HG03520 (cell line): ENCODE results near the gene GALNT17.
"Not testable (repeated sequence)": the region's sequence is repeated elsewhere in the genome, so short reads cannot be mapped to it uniquely, and the experiment has no call there.

Experiments used
- ATAC-seq: cut with Tn5 transposase; IDR thresholded peaks from one replicate; pipeline ENCODE4 v1.9.1; 2021; ENCODE audit warnings: mild to moderate bottlenecking, moderate library complexity; ENCODE audit not compliant: unreplicated experiment

The GALNT17 gene

DNA sequence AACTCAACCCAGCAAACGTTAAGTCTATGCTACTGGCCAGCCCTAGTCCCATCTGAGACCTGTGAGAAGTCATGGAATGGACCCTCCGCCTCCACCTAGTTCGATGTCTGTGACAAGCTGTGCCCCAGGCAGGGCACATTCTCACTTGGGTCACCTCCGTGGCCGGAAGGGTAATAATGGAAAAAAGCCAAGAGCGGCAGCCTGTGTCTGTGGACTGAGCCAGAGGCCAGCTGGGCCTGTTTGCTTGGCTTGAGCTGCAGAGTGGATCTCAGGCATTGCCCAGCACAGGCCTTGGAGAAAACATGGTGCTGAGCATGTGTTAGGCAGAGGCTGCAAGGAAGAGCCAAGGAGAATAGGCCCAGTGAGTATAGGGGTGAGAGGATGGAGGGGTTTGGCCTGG, 97.8 kb downstream of the GALNT17 start:
- ATAC-seq, result no peak

DNA sequence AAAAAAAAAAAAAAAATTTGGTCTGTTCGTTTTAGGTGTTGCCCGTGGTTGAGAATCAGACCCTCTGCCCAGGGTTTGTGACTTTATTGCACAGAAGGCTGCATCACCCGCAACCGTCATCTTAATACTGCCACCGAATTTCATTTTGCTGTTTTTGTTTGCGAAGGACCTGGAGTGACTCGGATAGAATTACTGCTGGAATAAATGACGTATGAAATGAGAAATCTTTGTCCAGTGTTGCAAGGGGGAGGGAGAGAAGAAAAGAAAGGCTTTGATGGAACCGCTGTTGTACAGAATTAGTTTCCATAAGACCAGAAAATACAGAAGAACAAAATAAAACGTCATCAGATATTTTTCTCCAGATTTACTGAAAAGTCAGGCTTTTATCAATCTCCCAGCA, 103.3 kb downstream of the GALNT17 start:
- ATAC-seq, result no peak

DNA sequence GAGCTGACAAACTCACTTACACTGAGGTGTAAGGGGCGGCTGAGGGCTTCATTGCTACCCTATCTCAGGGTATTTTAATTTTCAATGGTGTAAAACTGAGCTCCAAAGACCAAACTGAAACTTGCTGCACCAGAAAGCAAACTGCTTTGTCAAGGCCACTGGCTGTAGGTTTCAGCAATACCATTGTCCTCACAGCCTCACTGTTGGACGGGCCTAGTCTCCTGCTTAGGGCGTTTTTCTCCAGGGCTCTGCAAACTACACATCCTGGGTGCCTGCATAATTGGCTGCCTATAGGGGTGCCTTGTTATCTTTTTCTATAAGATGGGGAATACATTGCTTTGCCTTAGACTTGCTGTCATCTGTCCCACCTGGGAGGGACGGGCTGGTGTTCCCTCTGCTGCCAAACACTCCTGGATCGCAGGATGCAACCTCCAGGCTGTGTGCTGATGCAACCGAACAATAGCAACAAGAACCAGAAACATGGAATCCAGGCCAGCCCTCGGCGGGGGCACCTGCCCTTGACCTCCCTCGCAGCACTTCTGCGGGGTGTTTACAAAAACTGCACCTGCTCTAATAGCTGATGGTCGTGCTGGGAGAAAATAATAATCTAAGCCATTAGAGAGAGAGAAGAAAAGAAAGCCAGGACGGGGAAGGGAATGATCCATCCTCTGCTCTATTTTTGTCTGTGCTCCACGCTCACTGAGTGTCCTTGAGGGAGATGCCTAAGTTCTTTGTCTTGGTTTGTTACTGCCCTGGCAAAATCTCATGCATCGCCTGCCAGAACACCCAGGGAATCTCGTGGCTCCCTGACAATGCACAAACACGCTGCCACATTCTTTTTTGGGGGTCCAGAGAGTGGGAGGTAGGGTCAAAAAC, 104.5 kb downstream of the GALNT17 start:
- no peak for ATAC-seq

DNA sequence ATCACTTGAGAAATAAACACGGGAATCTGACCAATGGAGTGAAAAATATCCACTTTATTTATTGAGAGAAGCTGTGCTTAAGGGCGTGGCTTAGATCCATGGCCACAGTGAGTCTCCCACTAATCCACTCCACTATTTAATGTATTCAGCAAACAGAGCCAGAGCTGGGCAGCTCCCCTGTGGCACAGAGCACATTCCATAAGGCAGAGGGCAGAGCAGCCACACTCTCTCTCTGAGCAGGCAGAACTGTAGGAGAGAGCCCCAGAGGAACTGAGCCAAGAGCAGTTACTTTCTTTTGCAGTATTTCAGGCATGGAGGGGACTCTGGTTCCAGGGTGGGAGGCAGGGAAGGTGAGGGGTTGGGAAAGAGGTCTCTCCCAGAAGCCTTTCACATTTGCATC, 106.0 kb downstream of the GALNT17 start:
- ATAC-seq, result no peak

DNA sequence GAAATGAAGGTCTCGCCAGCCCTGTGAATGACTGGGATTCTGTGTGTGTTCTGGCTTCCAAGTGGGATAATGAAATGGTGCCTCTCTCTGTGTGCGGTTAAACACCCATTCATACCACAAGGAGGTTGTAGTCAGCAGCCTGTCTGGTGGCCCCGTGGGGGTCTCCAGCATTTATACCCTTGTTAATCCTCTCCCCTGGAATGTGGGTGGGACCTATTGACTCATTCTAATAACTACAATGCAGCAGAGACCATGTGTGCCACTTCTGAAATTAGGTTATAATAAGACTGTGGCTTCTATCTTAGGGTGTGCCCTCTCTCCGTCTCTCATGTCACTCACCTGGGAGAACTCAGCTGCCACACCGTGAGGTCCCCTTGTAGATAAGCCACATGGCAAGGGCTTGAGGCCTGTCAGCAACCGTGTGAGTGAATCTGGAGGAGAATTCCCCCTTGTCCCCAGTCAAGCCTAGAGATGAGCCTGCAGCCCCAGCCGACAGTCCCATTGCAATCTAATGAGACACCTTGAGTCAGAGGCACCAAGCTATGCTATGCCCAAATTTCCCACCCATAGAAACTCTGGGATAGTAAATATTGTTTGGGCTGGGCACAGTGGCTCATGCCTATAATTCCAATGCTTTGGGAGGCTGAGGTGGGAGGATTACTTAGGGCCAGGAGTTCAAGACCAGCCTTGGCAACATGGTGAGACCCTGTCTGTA, 106.8 kb downstream of the GALNT17 start:
- no peak for ATAC-seq

DNA sequence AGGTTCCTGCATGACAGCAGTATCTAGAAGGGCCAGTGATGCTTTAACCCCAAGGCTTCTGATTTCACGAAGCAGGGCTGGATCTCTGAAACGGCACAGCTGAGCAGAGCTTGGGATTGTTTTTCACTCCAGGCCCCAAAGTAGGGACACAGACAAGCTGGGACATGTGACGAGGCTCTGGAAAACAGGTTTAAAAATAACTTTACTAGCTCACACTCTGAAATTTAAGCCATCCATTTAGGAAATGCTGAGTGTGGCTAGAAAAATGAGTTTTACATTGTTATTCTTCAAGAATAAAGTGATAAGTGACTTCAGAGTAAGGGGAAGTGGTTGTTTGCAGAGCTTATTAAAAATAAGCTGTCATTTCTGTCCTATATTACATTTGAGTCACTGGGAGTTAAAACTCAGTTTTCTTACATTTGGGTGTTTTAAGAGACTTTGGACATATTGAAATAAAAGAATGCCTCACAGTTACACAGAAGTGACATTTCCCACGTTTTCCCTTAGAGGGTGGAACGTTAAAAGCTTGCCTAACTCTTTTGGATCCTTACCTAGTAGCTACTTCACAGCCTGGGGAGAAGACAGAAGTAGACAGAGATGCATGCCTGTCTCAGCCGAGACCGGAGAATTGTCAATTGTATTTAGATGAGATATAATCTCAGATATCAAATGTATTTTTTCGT, 107.8 kb downstream of the GALNT17 start:
- ATAC-seq, result no peak

DNA sequence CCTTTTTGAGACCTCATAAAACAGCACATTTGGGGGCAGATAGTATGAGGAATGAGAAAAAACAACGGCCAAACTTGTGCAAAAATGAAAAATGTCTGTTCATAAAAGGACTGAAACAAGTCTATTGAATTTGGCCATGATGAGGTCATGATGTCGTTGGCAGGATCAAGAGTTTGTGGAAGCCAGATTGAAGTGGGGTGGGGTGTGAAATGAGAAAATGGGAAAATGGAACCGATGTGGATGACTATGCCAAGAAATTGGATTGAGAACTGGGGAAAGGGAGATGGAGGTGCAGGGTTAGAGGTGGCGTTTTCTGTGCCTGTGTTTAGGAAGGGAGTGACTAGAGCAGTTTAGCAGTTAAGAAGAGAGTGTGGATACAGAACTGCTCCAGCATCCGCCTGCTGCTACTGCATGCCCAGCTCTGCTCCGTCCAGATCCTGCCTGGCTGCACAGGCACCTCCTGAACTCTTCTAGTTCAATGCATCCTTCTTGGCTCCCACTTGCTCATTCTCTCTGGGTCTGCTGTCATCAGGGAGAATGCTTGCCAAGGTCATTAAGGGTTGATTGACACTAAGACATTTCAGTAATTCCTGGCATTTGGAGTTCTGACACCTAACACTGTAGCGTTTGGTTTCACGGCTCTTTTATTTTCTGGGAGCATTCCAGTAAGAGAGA, 111.9 kb downstream of the GALNT17 start:
- ATAC-seq, result no peak

DNA sequence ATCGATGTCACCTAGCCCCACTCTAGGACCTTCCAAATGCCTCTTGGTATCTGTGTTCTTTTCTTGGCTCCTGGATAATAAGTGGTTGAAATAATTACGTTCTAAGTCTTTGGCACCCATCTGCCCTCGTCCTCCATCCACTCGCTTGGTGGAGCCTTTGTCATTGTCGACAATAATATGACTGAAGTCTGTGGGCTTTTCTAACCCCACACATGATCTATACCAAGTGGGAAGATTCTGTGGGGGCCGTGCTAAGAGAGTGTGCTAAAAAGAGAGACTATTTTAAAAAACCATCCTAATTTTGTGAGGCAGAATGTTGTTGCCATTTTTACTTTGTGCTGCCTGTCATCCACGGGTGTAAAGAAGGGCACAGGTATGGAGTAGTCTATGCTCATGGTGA, 113.1 kb downstream of the GALNT17 start:
- no peak for ATAC-seq

DNA sequence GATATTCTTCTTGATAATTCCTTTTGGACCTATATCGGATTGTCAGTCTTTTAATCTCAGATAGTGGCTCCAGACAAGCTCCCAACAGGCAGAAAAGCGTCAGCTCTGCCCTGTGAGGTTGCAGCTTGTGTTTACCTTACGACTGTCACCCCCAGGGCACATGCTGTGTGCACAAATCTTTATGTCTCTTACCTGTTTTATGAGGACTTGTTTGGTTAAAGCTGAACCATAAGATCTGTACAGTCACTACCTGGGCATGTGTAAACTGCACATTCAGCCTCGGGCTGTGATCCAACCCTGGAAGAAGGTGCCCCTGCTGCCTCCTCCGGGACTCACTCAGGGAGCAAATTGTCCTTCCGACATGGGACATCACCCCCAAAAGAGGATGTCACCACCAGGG, 119.8 kb downstream of the GALNT17 start:
- no peak for ATAC-seq

DNA sequence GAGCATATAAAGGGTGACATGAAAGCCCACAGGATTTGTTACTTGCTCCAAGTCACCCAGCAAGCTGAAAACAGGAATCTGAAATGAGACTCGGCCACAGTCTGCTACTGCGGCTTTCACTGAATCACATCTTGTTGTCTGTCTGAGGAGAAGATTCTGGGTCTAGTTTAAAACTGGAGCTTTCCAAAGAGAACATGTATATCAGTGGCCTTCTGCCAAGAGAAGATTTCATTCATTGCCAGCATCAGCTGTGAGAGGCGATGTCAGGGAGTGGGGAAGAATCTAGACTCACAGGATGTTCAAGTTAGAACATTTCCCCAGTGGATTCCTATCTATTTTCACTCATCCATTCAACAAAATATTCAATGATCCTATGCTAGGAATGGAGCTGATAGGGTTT, 122.8 kb downstream of the GALNT17 start:
- no peak for ATAC-seq

DNA sequence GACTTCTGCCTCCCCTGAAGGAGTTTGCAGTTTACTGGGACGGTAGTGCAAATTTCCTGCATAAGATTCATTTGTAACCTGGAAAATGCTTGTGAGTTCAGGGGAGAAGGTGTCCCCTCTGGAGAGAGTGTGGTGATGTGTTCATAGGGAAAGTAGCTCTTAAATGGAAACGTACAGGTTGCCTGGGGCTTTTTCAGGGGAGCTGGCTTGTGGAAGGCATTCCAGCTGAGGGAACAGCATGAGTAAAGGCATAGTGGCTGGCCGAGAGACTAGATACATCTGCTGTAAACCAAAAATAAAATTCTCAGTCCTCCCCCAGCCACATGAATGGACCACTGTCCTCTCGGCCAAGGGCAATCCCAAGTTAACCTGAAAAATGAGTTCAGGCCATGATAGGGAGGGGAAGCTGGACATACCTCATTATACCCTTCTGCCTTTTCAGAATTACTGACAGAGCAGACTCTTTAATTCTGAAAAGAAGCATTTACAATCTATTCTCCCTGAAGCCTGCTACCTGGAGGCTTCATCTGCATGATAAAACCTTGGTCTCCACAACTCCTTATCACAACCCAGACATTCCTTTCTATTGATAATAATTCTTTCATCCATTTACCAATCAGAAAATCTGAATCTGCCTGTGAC, 123.7 kb downstream of the GALNT17 start:
- ATAC-seq, result no peak

DNA sequence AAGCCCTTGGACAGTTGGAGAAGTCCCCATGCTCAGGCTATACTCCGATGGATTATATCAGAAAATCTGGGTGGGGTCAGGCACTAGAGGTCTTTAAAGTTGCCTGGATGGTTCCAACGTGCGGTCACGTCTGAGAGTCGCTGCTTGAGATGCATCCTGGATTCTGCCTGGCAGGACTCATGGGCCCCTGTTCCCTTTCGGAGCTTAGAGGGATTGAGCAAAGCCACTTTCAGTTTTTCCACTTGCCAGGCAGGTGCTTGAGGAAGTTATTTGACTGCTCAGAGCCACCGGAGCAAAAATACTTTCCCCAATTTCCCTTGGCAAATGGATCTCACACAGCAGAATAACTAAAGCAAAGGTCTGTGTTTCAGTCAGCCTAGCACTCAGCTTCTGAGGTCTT, 129.1 kb downstream of the GALNT17 start:
- no peak for ATAC-seq

DNA sequence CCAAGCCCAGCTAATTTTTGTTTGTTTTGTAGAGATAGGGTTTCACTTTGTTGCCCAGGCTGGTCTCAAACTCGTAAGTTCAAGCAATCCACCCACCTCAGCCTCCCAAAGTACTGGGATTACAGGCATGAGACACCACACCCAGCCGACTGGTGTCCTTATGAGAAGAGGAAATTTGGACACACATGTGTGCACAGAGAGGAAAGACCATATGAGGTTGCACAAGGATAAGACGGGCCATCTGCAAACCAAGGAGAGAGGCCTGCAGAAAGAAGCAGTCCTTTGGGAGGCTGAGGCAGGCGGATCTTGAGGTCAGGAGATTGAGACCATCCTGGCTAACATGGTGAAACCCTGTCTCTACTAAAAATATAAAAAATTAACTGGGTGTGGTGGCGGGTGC, 130.9 kb downstream of the GALNT17 start:
- not testable (repeated sequence) for ATAC-seq

DNA sequence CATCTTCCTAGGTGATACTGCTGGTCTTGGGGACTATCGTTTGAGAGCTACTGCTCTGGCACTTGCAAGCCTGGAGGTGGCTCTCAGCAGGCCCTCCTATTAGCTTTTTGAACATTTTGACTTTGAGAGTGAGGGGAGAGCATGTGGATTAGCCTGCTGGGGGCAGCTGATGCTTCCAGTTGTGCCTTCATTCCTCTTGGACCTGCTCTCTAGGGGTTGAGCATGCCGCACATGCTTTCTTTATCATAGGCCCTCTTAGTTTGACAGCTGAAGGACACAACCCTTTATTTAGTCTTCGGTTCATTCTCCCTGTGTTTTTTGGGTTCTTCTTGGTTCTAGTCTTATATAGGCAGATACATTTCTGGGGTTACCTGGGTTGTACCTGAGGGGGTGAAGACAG, 132.1 kb downstream of the GALNT17 start:
- no peak for ATAC-seq

DNA sequence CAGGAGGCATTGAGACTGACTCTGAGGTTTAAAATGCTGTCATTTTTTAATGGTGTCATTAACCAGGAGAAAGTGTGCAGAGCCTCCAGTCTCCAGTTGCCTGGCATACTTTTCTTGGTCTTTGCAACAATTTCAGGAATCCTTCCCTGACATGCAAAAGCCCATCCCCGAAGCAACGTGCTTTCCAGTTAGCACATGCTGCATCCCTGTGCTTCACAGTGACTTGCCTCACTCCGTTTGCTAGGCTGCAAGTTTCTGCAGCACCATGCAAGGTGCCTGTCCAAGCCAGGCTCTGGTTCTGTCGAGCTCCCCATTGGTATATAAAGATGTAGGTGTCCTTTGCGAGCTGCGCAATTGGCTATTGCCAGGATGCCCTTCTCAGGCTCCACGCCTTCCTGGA, 135.0 kb downstream of the GALNT17 start:
- no peak for ATAC-seq

DNA sequence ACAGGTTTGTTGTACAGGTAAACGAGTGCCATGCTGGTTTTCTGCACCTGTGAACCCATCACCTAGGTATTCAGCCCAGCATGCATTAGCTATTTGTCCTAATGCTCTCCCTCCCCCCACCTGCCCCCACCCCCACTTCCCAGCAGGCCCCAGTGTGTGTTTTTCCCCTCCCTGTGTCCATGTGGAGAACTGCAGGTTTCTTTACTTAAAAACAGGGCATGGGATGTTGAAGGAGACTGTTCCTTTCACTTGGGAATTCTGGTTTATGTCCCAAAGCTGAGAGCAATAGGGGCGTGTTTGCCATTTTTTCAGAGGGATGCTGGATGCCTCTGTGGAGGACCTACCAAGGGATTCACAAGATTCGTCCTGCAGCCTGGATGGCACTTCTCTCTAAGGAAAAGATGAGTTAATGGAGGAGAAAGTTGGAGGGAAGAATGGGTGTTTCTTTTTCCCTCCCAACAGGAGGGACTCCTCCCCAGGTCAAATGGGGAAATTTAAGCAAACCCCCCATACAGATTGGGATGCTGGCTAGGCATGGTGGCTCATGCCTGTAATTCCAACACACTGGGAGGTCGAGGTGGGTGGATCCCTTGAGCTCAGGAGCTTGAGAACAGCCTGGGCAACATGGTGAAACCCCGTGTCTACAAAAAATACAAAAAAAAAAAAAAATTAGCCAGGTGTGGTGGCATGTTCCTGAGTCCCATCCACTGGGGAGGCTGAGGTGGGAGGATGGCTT, 136.0 kb downstream of the GALNT17 start:
- no peak for ATAC-seq

DNA sequence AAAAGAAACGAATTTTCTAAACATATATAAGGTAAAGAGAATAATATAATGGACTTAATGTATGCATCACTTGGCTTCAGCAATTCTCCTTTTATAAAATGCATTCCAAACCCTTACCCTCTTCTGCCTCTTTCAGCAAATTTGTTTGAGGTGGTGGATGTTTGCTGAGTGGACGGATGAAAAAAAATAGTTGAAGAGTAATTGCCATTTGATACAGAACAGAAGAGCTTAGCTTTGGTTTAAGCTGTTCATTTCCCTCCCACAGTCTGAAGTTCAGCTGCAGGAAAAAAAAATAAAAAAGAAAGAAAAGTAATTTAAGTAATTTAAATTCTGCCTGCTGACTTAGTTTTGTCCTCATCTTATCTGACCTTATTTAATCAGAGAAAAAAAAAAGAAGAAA, 138.6 kb downstream of the GALNT17 start:
- no peak for ATAC-seq

DNA sequence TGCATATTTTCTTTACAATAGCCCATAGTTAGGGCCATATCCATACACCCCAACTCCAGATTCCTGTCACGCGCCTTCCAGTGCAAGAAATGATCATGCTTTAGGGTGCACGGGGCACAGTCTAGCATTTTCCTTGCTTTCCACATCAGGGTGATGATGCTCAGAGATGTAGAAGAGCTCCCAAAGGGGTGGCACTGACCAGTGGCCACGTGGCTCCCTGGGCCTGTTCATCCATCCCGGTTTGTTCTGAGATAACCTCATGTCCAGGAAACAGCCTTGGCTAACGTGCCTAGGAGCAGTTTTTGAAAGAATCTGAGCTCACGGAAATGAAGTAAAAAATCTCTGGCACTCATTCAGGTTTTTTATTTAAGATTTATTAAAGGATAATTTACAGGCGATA, 139.3 kb downstream of the GALNT17 start:
- no peak for ATAC-seq

DNA sequence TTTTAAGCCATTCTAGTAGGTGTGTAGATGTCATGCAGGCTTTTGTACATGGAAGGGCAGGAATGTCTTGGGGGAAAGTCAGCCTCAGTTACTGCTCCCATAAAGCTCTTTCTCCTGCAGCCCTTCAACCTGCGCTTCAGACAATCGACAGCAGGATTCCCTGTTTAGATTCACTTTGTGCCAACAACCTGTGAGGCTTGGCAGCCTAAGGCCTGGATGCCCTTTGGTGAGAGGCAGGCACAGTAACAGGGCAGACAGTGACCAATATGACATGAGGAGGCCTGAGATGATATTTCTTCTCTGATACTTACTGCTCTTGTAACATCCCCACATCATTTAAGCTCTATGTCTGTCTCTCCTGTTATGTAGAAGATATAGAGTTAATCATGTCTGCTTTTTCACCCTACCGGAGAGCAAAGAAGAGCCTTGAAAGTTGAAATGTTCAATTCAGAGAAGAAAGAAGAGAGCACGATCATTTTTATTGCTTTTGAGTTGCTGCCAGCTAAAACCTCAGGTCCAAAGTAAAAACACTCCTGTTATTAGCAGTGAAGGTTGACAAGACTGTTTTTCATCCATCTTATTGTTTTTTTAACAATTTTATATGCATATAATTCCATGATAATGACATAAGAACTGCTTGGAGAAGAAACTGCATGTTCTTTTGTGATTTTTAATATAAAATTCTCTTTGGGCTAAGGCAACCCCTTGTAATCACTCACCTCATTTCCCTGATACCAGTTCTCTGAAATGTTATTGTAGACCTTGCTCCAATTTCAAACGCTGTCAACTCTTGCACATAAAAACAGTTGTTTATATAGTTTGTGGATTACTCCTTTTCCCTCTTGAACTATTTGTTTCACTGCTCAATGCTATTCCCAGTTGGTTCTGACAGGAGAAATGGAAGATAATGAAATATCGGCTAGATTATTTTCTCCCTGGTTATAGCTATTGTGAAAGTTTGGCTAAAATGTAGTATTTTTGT, 140.9 kb downstream of the GALNT17 start:
- no peak for ATAC-seq
